ENCODE data around the gene GDPD1.
"Not testable (repeated sequence)": the region's sequence is repeated elsewhere in the genome, so short reads cannot be mapped to it uniquely, and the experiment has no call there.

GDPD1 gene

GRCh38 chr17:59254742-59255141 is 34.4 kb downstream of the GDPD1 start:
- FAIRE-seq: no peak

DNA sequence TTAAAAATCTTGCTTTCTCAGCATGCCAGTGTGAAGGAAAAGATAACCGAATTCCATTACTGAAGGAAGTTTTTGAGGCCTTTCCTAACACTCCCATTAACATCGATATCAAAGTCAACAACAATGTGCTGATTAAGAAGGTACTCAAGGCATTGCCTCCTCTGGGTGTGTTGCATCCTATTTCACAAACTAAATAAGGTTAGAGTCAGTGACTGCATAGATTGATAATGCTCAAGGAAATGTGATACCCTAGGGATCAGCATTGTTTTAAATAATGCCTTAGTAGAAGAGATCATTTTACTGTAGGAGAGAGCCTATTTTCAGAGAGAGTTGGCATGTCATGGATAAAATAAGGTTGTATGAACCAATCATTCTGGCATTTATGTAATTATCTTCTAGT is 36.8 kb downstream of the GDPD1 start:
- no peak for FAIRE-seq

- no peak for FAIRE-seq
These were observed 40.4 kb downstream of the GDPD1 start for GRCh38 chr17:59260722-59261121.

DNA sequence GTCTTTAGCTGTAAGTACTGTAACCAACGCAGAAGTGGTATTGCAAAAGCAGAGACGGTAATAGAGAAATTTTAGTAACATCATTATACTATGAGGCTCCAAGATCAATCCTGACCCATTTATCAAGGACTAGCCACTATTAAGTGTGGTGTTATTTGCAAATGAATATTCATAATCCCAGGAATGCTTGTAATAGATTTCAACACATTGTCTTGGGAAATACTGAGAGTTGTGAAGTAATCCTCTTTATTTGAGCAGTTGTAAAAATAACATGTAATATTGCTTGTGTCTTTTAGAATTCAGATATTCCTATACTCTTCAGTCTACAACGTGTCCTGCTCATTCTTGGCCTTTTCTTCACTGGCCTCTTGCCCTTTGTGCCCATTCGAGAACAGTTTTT is 46.4 kb downstream of the GDPD1 start:
- FAIRE-seq: no peak

- no peak for FAIRE-seq
These were observed 47.5 kb downstream of the GDPD1 start for GRCh38 chr17:59267776-59268175.

DNA sequence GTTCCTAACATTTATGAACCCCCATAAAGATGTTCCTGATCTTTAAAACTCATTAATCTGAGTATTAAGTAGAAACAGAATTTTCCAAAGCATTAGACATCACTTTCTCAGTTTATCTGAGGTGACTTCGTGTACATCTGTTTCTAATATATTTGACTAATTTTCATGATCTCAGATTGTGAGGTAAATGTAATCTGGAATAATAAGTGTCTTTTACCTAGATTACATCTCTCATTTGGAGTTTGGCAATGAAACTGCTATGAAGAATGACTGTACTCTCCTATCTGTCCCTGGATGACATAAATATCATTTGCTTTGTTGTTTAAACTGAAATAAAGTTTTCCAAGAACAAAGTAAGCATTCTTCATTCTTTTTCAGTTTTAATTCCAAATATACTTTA is 55.3 kb downstream of the GDPD1 start:
- FAIRE-seq: no peak

GRCh38 chr17:59277031-59277430 is 56.7 kb downstream of the GDPD1 start:
- no peak for FAIRE-seq

DNA sequence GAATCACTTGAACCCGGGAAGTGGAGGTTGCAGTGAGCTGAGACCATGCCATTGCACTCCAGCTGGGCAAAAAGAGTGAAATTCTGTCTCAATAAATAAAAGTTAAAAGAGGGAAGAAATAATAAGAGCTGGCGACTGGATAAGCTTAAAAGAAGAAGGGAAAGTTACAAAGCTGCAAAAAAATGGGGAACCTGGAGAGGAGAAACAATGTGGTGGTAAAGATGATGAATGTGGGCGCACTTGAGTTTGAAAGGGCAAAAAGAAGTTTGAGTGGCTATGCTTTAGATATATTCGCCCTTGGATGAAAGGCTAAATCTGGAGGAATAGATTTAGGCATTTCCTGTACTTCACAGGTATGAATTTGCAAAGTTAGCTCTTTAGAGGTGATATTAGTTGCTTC is 58.1 kb downstream of the GDPD1 start:
- no peak for FAIRE-seq

DNA sequence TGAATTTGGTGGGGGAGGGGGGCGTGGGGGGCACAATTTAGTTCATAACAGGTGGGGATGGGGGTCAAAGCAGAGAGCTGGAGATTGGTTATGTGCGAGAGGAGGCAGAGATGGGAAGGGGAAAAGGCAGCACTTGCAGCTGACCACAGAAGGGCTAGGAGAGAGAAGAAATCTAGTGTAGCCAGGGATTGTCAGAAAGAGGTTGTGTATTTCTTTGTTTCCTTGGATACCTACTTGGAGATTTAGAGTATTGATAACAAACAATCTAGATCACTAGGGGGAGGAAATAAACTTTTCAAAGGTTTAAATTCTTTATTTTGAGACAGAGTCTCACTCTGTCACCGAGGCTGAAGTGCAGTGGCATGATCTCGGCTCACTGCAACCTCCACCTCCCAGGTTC is 64.0 kb downstream of the GDPD1 start:
- no peak for FAIRE-seq

- no peak for FAIRE-seq
These were observed 67.1 kb downstream of the GDPD1 start for GRCh38 chr17:59287452-59287851.

DNA sequence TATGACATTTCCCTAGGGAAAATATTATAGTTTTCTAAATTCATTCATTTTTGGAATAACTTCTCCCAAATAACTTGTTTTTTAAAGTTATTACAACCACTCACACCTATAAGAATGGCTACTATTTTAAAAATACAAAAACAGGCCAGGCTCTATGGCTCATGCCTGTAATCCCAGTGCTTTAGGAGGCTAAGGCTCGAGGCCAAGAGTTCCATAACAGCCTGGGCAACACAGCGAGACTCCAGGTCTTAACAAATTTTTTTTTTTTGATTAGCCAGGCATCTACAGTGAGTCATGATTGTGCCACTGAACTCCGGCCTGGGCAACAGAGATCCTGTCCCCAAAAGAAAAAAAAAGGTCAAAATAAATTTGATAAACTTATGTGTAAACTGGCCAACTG is 67.6 kb downstream of the GDPD1 start:
- FAIRE-seq: no peak

DNA sequence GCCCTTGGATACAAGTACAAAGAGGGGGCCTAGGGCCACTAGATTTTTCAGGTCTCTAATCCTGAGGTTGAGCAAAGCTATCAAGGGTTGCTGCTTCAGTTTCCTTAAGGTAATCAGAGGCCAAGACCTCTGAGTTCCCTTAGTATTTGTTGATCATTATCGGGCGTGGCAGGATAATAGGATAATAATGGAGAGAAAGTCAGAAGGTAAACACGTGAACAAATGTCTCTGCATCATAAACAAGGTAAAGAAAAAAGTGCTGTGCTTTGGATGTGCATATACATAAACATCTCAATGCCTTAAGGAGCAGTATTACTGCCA is 69.6 kb downstream of the GDPD1 start:
- FAIRE-seq: no peak

- not testable (repeated sequence) for FAIRE-seq
These were observed 70.1 kb downstream of the GDPD1 start for GRCh38 chr17:59290302-59290998.

GRCh38 chr17:59292174-59292523 is 71.8 kb downstream of the GDPD1 start:
- no peak for FAIRE-seq

GRCh38 chr17:59296190-59296589 is 75.9 kb downstream of the GDPD1 start:
- FAIRE-seq: no peak

DNA sequence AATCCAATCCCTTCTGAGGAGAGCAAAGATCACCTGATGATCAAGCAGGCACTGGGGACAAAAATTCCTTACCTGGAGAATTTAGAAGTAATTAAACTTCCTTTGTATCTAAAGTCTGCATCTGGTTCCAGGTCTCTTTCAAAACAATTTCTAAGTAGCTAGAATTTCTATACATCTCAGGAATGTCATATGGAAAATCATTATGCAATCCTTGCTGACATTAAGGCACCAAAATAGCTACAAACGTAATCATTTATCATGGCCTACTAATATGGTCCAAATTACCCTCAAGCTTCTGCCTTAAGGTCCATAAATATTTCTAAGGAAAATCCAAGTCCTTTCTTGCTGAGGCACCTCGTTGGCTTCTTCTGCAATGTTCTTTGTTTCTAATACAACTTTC is 78.2 kb downstream of the GDPD1 start:
- FAIRE-seq: no peak

DNA sequence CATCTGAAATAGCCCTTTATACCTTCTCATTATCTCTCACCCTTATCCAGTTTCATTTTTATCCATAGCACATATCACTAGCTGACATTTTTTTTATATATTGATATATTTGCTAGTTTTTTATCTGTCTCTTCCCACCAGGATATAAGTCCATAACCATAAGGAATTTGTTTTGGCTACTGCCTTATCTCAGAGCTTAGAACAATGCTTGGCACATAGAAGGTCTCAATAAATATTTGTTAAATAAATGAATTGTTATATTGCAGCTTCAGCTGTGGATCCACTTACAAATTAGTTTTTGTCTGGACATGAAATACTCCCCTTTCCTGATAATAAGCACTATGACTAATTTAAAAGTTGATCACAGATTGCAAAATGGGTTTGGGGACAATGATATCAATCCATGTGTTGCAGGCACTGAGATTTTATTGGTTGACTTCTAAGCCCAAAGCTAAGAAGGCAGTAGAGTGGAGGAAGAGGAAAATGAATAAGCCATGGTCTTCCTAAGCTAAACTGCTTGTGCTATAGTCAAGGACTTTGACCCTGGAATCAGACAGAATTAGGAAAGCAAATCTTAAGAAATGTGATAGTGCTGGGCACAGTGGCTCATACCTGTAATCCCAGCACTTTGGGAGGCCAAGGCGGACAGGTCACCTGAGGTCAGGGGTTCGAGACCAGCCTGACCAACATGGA is 79.2 kb downstream of the GDPD1 start:
- FAIRE-seq: no peak

- FAIRE-seq: no peak
These were observed 80.6 kb downstream of the GDPD1 start for GRCh38 chr17:59300941-59301340.

DNA sequence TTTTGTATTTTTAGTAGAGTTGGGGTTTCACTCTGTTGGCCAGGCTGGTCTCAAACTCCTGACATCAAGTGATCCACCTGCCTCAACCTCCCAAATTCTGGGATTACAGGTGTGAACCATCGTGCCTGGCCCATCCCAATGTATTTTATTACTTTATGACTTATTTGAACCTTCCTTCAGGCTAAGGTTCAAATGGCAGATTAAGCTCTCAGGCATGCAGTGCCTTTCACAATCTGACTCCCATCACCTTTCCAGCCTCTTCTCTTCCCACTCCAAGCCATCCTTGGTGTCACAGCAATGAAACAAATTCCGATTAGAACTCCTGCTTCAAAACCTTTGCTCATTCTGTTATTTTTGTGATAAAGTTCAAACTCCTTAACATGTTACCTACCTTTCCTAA is 84.5 kb downstream of the GDPD1 start:
- no peak for FAIRE-seq

GRCh38 chr17:59310263-59310920 is 90.1 kb downstream of the GDPD1 start:
- FAIRE-seq: no peak

DNA sequence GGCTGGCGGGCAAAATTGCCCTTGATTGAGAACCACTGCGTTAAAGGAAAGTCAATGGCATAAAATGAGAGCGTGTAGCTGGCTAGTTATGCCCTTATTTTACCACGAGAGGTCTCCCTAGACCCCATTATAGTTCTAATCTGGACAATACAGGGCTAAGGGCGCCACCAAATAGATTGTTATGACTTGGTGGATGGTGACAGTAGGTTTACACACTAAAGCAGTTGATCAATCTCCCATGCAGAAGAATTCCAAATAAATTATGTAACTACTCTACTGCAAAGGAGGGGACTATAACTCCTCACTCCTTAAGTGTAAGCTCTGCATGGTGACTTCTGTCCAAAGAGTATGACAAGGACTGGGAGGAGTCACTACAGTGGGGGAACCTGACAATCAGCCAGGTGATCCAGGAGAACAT is 90.7 kb downstream of the GDPD1 start:
- FAIRE-seq: peak; percentile 56

DNA sequence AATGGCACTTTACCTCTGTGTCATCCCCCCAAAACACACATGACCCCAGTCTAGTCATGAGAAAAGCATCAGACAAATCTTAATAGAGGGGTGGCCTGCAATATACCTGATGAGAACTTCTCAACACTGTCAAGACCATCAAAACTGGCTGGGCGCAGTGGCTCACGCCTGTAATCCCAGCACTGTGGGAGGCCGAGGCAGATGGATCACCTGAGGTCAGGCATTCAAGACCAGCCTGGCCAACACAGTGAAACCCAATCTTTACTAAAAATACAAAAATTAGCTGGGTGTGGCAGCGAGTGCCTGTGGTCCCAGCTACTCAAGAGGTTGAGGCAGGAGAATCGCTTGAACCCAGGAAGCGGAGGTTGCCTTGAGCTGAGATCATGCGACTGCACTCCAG is 91.2 kb downstream of the GDPD1 start:
- not testable (repeated sequence) for FAIRE-seq

DNA sequence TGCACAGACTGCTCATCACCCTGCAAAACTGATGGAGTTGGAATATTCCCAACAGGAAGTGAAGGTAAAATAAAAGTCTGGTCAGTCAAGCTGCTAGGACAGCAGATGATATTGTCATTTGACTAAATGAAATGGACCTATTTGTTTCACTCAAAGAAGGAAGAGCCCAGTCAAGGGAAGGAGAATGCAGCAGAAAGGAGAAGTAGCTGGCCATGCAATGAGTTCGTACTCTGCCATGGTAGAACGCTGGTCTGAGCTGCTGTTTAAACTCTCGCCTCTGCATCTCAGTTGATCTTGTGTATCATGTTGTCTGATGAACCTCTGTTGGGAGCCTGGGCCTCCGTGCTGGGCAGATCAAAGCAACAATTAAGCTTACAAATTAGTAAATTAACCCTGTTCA is 95.6 kb downstream of the GDPD1 start:
- no peak for FAIRE-seq
